ENCODE measurements around the gene SRSF9. TPM values are rescaled to one million over a fixed set of nuclear protein-coding genes. Genes with fewer than 3 reads are reported as not detected.

The SRSF9 gene
- total and polyA plus RNA-seq, 2 of the 13 experiments (the other 11 are each of a cell fraction or from before 2014, with no cell fraction given) = 125 to 144 TPM

GRCh38 chr12:120445911-120446843 is 23.4 kb downstream of the SRSF9 start, which contains the start of the genes GATC and TRIAP1 (continued):
- peak; percentile 93 for TF ChIP-seq ZNF687 (CRISPR knock-in tag; IDR thresholded peaks at IDR 0.05)
- TF ChIP-seq ZNF766 (CRISPR knock-in tag; IDR thresholded peaks at IDR 0.05; ENCODE audit: borderline replicate concordance) = peak; percentile 52; the same call in 1 of the 2 replicates
- TF ChIP-seq, protein P1, sequence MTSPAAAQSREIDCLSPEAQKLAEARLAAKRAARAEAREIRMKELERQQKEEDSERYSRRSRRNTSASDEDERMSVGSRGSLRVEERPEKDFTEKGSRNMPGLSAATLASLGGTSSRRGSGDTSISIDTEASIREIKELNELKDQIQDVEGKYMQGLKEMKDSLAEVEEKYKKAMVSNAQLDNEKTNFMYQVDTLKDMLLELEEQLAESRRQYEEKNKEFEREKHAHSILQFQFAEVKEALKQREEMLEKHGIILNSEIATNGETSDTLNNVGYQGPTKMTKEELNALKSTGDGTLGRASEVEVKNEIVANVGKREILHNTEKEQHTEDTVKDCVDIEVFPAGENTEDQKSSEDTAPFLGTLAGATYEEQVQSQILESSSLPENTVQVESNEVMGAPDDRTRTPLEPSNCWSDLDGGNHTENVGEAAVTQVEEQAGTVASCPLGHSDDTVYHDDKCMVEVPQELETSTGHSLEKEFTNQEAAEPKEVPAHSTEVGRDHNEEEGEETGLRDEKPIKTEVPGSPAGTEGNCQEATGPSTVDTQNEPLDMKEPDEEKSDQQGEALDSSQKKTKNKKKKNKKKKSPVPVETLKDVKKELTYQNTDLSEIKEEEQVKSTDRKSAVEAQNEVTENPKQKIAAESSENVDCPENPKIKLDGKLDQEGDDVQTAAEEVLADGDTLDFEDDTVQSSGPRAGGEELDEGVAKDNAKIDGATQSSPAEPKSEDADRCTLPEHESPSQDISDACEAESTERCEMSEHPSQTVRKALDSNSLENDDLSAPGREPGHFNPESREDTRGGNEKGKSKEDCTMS (CRISPR knock-in tag; conservative IDR thresholded peaks at IDR 0.05) = 0 out of 2 replicates have a peak, but pooled peaks have one; percentile 70
- TF ChIP-seq YY1 (IDR thresholded peaks at IDR 0.05; ENCODE audit: insufficient read depth, insufficient replicate concordance, low read depth, low read length) = peak; percentile 92
- TF ChIP-seq, protein P2, sequence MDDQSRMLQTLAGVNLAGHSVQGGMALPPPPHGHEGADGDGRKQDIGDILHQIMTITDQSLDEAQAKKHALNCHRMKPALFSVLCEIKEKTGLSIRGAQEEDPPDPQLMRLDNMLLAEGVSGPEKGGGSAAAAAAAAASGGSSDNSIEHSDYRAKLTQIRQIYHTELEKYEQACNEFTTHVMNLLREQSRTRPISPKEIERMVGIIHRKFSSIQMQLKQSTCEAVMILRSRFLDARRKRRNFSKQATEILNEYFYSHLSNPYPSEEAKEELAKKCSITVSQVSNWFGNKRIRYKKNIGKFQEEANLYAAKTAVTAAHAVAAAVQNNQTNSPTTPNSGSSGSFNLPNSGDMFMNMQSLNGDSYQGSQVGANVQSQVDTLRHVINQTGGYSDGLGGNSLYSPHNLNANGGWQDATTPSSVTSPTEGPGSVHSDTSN (CRISPR knock-in tag; IDR thresholded peaks at IDR 0.05; ENCODE audit: borderline replicate concordance) = no peak
- TF ChIP-seq MEIS2 (CRISPR knock-in tag; IDR thresholded peaks at IDR 0.05) = peak; percentile 73; the same call in 1 of the 2 replicates
- TF ChIP-seq ZNF34 (CRISPR knock-in tag; IDR thresholded peaks at IDR 0.05; ENCODE audit: borderline replicate concordance) = peak; percentile 87; the same call in 1 of the 2 replicates
- peak; percentile 45; the same call in 1 of the 2 replicates for TF ChIP-seq ZNF800 (CRISPR knock-in tag; IDR thresholded peaks at IDR 0.05)
- peak; percentile 43; the same call in 1 of the 2 replicates for TF ChIP-seq FUBP1 (CRISPR knock-in tag; IDR thresholded peaks at IDR 0.05; ENCODE audit: borderline replicate concordance)
- TF ChIP-seq USF2 (IDR thresholded peaks at IDR 0.05; ENCODE audit: low read depth, low read length) = no peak
- TF ChIP-seq USF2 (CRISPR knock-in tag; IDR thresholded peaks at IDR 0.05; ENCODE audit: borderline replicate concordance) = no peak; the same call in 1 of the 2 replicates

Data from HepG2 (cell line).